ENCODE measurements around the gene C3orf70. TPM values are rescaled to one million over a fixed set of nuclear protein-coding genes. Genes with fewer than 3 reads are reported as not detected.
A peak's percentile ranks its signal among the peaks of the same experiment; 100 is the strongest.

Gene C3orf70
- total RNA-seq, 2 donors from 2014 or later: 0.06 to 0.17 TPM

GRCh38 chr3:185069037-185070030 is 83.5 kb downstream of the C3orf70 start:
- peaks cover 0 to 2% of the 10 kb centered on the region in 2 donors for H3K4me1 Mint-ChIP-seq (ENCODE audit: low read depth in 2 of 2)
- ATAC-seq (no peak), DNase-seq (ENCODE audit: low spot score) (no peak)
- no peak overlapping the region for H3K27ac Mint-ChIP-seq
- no peaks in the 10 kb centered on the region for H3K36me3 Mint-ChIP-seq
- H3K27me3 Mint-ChIP-seq: no peaks in the 10 kb centered on the region
- H3K9me3 Mint-ChIP-seq: no peaks in the 10 kb centered on the region
- no peak overlapping the region for H3K4me3 Mint-ChIP-seq

GRCh38 chr3:185067173-185067572 is 85.7 kb downstream of the C3orf70 start:
- Mint-ChIP-seq H3K27me3 (no peaks in the 10 kb centered on the region), H3K4me3 (no peak overlapping the region), H3K4me1 (ENCODE audit: low read depth in 2 of 2) (peaks cover 0 to 2% of the 10 kb centered on the region in 2 donors), H3K27ac (no peak overlapping the region), H3K9me3 (no peaks in the 10 kb centered on the region), H3K36me3 (no peaks in the 10 kb centered on the region)
- ATAC-seq (no peak), DNase-seq (ENCODE audit: low spot score) (no peak)

GRCh38 chr3:185066251-185066650 is 86.6 kb downstream of the C3orf70 start:
- Mint-ChIP-seq H3K36me3 (no peaks in the 10 kb centered on the region), H3K4me1 (ENCODE audit: low read depth in 2 of 2) (peaks cover 0 to 2% of the 10 kb centered on the region in 2 donors), H3K4me3 (no peak overlapping the region), H3K27me3 (no peaks in the 10 kb centered on the region), H3K27ac (no peak overlapping the region), H3K9me3 (no peaks in the 10 kb centered on the region)
- DNase-seq (ENCODE audit: low spot score) (no peak), ATAC-seq (no peak)

GRCh38 chr3:185065059-185065458 is 87.8 kb downstream of the C3orf70 start:
- peaks cover 2% of the 10 kb centered on the region for H3K9me3 Mint-ChIP-seq
- DNase-seq (ENCODE audit: low spot score) (peak; percentile 29), ATAC-seq (no peak)
- no peak overlapping the region for H3K27ac Mint-ChIP-seq
- H3K27me3 Mint-ChIP-seq: no peaks in the 10 kb centered on the region
- no peaks in the 10 kb centered on the region for H3K4me1 Mint-ChIP-seq (ENCODE audit: low read depth in 2 of 2)
- H3K36me3 Mint-ChIP-seq: no peaks in the 10 kb centered on the region
- H3K4me3 Mint-ChIP-seq: no peak overlapping the region

GRCh38 chr3:185063431-185063830 is 89.4 kb downstream of the C3orf70 start:
- DNase-seq (ENCODE audit: low spot score): no peak
- no peak overlapping the region for H3K27ac Mint-ChIP-seq
- H3K27me3 Mint-ChIP-seq: no peaks in the 10 kb centered on the region
- ATAC-seq: no peak
- peaks cover 9% of the 10 kb centered on the region for H3K36me3 Mint-ChIP-seq
- H3K4me3 Mint-ChIP-seq: no peak overlapping the region
- peaks cover 7% of the 10 kb centered on the region for H3K9me3 Mint-ChIP-seq
- H3K4me1 Mint-ChIP-seq (ENCODE audit: low read depth in 2 of 2): no peaks in the 10 kb centered on the region

- Mint-ChIP-seq H3K36me3 (peaks cover 19% of the 10 kb centered on the region), H3K4me3 (no peak overlapping the region), H3K27me3 (no peaks in the 10 kb centered on the region), H3K4me1 (ENCODE audit: low read depth in 2 of 2) (no peaks in the 10 kb centered on the region), H3K9me3 (peaks cover 7% of the 10 kb centered on the region), H3K27ac (no peak overlapping the region)
- DNase-seq (ENCODE audit: low spot score) (no peak), ATAC-seq (no peak)
Measured at GRCh38 chr3:185062191-185062590, 90.7 kb downstream of the C3orf70 start.

GRCh38 chr3:185060655-185061054 is 92.2 kb downstream of the C3orf70 start:
- Mint-ChIP-seq H3K27ac (no peak overlapping the region), H3K36me3 (peaks cover 29% of the 10 kb centered on the region), H3K27me3 (no peaks in the 10 kb centered on the region), H3K9me3 (peaks cover 7% of the 10 kb centered on the region), H3K4me3 (no peak overlapping the region), H3K4me1 (ENCODE audit: low read depth in 2 of 2) (no peaks in the 10 kb centered on the region)
- no peak for ATAC-seq
- DNase-seq (ENCODE audit: low spot score): peak; percentile 45

GRCh38 chr3:185059766-185060165 is 93.1 kb downstream of the C3orf70 start:
- H3K9me3 Mint-ChIP-seq: peaks cover 11% of the 10 kb centered on the region
- H3K36me3 Mint-ChIP-seq: peaks cover 38% of the 10 kb centered on the region
- no peak overlapping the region for H3K27ac Mint-ChIP-seq
- DNase-seq (ENCODE audit: low spot score) (no peak), ATAC-seq (no peak)
- no peaks in the 10 kb centered on the region for H3K4me1 Mint-ChIP-seq (ENCODE audit: low read depth in 2 of 2)
- no peaks in the 10 kb centered on the region for H3K27me3 Mint-ChIP-seq
- H3K4me3 Mint-ChIP-seq: no peak overlapping the region

- H3K27me3 Mint-ChIP-seq: no peaks in the 10 kb centered on the region
- H3K9me3 Mint-ChIP-seq: peaks cover 15% of the 10 kb centered on the region
- H3K4me1 Mint-ChIP-seq (ENCODE audit: low read depth in 2 of 2): no peaks in the 10 kb centered on the region
- DNase-seq (ENCODE audit: low spot score) (no peak), ATAC-seq (no peak)
- H3K4me3 Mint-ChIP-seq: no peak overlapping the region
- H3K36me3 Mint-ChIP-seq: peaks cover 47% of the 10 kb centered on the region
- H3K27ac Mint-ChIP-seq: no peak overlapping the region
Measured at GRCh38 chr3:185058796-185059195, 94.1 kb downstream of the C3orf70 start.

GRCh38 chr3:185057829-185058228 is 95.0 kb downstream of the C3orf70 start:
- Mint-ChIP-seq H3K9me3 (peaks cover 15% of the 10 kb centered on the region), H3K4me1 (ENCODE audit: low read depth in 2 of 2) (no peaks in the 10 kb centered on the region)

GRCh38 chr3:185056908-185057307 is 96.0 kb downstream of the C3orf70 start:
- Mint-ChIP-seq H3K9me3 (peaks cover 15% of the 10 kb centered on the region), H3K27ac (no peak overlapping the region), H3K4me1 (ENCODE audit: low read depth in 2 of 2) (no peaks in the 10 kb centered on the region), H3K4me3 (no peak overlapping the region), H3K36me3 (peaks cover 54% of the 10 kb centered on the region), H3K27me3 (no peaks in the 10 kb centered on the region)
- no peak for ATAC-seq
- no peak for DNase-seq (ENCODE audit: low spot score)

More at GRCh38 chr3:185057829-185058228, 95.0 kb downstream of the C3orf70 start:
- ATAC-seq: no peak
- DNase-seq (ENCODE audit: low spot score): no peak
- no peak overlapping the region for H3K27ac Mint-ChIP-seq
- H3K4me3 Mint-ChIP-seq: no peak overlapping the region
- H3K27me3 Mint-ChIP-seq: no peaks in the 10 kb centered on the region
- peaks cover 47% of the 10 kb centered on the region for H3K36me3 Mint-ChIP-seq

- no peak overlapping the region for H3K27ac Mint-ChIP-seq
- ATAC-seq: no peak
Measured at GRCh38 chr3:185052631-185053030, 100.2 kb downstream of the C3orf70 start.

GRCh38 chr3:185051801-185052200 is 101.1 kb downstream of the C3orf70 start:
- H3K4me3 Mint-ChIP-seq: no peak overlapping the region
- no peaks in the 10 kb centered on the region for H3K27me3 Mint-ChIP-seq
- DNase-seq (ENCODE audit: low spot score) (no peak), ATAC-seq (no peak)
- H3K36me3 Mint-ChIP-seq: peaks cover 52% of the 10 kb centered on the region
- no peaks in the 10 kb centered on the region for H3K4me1 Mint-ChIP-seq (ENCODE audit: low read depth in 2 of 2)
- H3K9me3 Mint-ChIP-seq: peaks cover 8% of the 10 kb centered on the region
- H3K27ac Mint-ChIP-seq: no peak overlapping the region

More at GRCh38 chr3:185052631-185053030, 100.2 kb downstream of the C3orf70 start:
- no peaks in the 10 kb centered on the region for H3K27me3 Mint-ChIP-seq
- H3K36me3 Mint-ChIP-seq: peaks cover 61% of the 10 kb centered on the region
- H3K4me1 Mint-ChIP-seq (ENCODE audit: low read depth in 2 of 2): no peaks in the 10 kb centered on the region
- no peak for DNase-seq (ENCODE audit: low spot score)
- peaks cover 8% of the 10 kb centered on the region for H3K9me3 Mint-ChIP-seq
- H3K4me3 Mint-ChIP-seq: no peak overlapping the region

GRCh38 chr3:185049710-185050109 is 103.2 kb downstream of the C3orf70 start:
- no peak for ATAC-seq
- H3K36me3 Mint-ChIP-seq: peaks cover 36% of the 10 kb centered on the region

More at GRCh38 chr3:185049710-185050109, 103.2 kb downstream of the C3orf70 start:
- DNase-seq (ENCODE audit: low spot score): no peak
- Mint-ChIP-seq H3K4me1 (ENCODE audit: low read depth in 2 of 2) (no peaks in the 10 kb centered on the region), H3K4me3 (no peak overlapping the region), H3K9me3 (peaks cover 4% of the 10 kb centered on the region), H3K27ac (no peak overlapping the region), H3K27me3 (no peaks in the 10 kb centered on the region)

All from natural killer cell treated with Interleukin-12 subunit alpha and Interleukin-12 subunit beta and Interleukin-15 and Interleukin-18, amount 100 ng/mL, for 72 hours (primary cell).